SKM-1 (cell line): ENCODE measurements around the gene ATF1.
A peak's percentile ranks its signal among the peaks of the same experiment; 100 is the strongest.
"Not testable (repeated sequence)": the region's sequence is repeated elsewhere in the genome, so short reads cannot be mapped to it uniquely, and the experiment has no call there.

Experiments
- DNase-seq: peaks from one replicate; lab custom pipeline; 2025; ENCODE audit not compliant: unreplicated experiment; lab: John Stamatoyannopoulos, UW

Gene ATF1

DNA sequence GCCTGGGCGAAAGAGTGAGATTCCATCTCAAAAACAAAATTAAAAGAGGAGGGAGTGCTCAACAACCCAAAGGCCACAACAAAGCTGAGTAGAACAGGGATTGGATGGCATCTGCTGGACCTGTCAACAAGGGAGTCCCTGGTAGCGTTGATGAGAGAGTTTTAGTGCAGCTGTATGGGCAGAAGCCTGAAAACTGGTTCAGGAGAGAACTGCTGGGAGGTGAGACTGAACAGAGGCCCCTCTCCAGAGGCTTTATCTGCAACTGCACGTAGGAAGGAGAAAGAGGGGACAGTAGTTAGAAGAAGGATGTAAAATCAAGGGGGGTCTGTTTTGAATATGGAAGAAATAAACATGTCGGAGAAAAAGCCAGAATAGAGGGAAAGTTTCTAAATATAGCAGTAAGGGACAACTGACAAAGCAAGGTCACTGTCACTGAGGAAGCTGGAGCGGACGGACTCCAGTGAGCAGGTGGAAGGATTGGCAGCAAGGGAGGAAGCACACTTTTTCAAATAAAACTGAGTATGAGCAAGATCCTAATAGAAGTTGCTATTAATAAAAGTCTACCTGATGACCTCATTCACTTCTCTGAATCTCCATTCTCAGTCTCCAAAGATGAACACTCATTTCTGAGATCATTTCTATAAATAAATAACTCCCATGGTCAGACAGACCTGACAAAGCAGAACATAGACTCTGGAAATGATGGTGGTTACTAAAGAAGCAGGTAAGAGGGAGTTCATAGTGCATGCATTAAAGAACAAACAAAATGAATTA is 11.8 kb upstream of the ATF1 start:
- DNase-seq: no peak

DNA sequence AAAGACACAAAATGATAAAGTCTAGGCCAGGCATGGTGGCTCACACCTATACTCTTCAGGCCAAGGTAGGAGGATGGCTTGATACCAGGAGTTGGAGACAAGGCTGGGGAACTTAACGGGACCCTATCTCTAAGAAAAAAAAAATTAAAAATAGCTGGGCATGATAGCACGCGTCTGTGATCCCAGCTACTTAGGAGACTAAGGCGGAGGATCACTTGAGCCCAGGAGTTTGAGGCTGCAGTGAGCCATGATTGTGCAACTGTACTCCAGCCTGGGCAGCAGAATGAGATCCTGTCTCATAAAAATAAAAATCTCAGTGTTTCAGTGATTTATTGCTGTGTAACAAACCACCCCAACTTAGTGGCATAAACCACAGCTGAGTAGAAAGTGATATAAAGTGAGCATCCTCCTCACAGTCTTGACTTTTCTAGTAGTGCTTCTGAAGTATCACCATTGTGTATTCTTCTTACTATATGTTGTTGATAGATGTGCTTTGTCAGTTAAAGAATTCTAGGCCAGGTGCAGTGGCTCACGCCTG is 10.6 kb upstream of the ATF1 start:
- DNase-seq: no peak

DNA sequence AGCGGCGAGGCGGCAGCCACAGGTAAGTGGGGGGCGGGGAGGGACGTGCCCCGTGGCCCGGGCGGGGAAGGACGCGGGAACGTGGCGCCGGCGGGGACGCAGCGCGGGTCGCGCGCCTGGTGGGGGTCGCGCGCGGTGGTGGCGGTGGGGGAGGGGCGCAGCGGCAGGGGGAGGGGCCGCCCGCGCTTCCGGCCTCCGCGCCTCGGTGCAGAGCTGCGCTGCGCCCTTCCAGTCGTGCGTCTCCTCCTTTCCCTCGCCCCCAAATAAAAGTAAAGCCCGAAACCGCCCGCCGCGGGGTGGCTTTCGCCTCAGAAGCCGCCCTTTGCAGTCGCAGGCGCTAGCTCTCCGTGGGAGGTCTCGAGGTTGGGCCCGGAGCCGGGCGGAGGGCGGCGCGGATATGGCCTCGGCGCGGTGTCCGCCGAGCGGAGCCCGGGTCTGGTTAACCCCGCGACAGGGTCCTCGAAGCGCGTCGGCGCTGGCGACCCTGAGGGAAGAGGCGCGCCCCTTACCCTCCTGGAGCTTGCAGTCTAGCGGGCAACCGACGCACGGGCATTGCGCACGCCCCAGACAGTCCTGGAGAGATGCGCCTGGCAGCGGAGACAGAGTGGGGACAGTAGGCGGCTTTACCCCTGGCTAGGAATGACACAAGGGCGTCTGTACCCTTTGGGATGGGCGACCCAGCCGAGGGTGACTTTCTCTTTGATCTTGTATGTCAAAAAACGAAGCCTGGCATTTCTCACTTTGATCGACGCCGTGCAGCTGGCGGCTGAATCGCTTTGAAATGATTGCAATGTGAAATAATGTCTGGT is 589 bp downstream of the ATF1 start:
- DNase-seq: no peak

DNA sequence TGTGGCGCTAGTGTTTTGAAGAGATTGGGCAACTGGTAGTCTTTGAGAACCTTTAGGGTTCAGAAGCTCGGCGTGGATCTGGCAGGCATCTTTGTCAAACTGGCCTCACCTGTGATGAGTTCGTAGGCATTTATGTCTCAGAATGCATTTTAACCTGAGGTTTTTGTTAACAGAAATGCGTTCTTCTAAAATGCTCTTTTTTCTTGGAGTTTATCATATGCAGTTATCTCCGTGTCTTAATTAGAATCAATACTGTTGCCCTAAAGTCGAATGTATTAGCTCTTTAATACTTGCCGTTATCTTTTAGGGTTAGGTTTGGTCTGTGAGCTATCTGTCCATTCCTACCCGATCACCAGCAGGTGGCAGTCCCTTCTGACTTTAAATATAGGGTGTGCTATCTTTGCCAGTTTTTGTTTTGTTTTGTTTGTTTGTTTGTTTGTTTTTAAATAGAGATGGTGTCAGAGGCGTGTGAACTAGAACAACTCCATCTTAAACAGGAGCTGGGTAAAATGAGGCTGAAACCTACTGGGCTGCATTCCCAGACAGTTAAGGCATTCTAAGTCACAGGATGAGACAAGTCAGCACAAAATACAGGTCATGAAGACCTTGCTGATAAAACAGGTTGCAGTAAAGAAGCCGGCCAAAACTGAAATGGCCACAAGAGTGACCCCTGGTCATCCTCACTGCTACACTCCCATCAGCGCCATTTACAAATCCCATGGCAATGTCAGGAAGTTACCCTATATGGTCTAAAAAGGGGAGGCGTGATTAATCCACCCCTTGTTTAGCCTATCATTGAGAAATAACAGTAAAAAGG is 1.4 kb downstream of the ATF1 start:
- DNase-seq: peak; percentile 11

DNA sequence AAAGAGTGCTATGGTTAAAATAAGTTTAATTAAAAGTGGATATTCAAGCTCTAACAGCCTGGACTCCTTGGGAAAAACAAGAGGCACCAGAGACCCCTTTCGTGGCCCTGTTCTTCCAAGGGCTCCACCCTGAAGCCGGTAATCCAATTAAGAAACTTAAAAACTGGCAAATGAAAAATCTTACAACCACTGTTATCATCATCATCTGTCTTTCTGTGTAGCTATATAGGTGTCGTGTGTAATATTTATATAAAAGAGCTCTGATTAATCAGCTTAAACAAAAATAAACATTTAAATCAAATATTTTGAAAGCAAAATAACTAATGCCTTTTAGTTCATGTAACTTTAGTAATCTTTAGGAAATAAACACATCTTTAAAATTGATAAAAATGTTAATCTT is 4.5 kb downstream of the ATF1 start:
- no peak for DNase-seq

DNA sequence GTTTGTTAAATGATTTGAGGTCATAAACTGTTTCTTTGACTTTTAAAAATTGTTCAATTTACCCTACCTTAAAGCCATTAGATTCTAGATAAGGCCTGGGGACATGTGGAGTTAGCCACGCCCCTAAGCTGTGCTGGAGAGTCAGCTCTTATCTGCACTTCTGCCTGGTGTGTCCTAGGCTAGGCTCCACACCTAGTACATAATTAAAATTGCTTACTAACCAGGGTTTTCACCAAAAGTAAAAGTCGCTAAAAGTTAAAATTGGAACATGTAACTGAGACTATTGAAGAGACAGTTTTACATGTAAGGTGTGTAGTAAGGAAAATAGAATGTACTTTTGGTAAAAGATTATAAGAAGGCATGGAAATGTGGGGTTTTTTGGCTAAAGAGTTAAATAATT is 4.9 kb downstream of the ATF1 start:
- DNase-seq: not testable (repeated sequence)

DNA sequence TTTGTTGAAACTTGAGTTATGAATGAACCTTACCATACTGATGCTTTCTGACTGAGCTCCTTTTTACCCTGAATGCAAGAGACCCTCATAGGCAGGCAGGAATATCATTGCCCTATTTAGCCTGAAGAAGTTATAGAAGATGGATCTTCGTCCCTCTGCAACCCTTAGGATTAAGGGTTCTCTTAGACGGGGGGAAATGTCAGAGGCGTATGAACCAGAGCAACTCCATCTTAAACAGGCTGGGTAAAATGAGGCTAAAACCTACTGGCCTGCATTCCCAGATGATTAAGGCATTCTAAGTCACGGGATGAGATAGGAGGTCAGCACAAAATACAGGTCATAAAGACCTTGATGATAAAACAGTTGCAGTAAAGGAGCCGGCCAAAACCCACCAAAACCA is 7.5 kb downstream of the ATF1 start:
- no peak for DNase-seq

DNA sequence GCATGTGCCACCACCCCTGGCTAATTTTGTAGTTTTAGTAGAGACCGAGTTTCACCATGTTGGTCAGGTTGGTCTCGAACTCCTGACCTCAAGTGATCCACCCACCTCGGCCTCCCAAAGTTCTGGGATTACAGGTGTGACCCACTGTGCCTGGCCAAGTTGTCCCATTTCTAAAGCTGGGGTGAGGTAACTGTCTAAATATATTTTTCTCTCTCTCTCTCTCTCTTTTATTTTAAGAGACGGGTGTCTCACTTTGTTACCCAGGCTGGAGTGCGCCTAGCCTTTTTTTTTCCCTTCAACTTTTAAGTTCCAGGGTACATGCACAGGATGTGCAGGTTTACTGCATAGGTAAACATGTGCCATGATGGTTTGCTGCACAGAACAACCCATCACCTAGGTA is 8.6 kb downstream of the ATF1 start:
- DNase-seq: no peak

DNA sequence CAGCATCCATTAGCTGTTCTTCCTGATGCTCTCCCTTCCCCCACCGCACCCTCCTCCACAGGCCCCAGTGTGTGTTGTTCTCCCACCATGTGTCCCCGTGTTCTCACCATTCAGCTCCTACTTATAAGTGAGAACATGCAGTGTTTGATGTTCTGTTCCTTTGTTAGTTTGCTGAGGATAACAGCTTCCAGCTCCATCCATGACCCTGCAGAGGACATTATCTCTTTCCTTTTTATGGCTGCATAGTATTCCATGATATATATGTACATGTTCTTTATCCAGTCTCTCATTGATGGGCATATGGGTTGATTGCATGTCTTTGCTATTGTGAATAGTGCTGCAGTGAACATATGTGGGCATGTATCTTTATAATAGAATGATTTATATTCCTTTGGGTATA is 9.0 kb downstream of the ATF1 start:
- DNase-seq: no peak

DNA sequence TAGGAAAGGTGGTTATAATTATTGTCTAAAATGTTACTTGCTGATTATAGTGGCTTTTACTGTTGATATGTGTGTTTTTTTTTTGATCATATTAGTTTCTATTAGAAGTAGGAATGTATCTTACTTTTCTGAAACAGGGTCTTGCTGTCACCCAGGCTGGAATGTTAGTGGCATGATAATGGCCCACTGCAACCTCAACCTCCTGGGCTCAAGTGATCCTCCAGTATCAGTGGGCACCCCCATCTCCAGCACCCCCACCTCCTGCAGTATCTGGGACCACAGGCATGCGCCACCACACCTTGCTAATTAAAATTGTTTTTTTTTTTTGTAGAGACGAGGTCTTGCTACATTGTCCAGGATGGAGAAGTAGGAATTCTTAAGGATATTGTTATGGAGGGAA is 11.3 kb downstream of the ATF1 start:
- no peak for DNase-seq

DNA sequence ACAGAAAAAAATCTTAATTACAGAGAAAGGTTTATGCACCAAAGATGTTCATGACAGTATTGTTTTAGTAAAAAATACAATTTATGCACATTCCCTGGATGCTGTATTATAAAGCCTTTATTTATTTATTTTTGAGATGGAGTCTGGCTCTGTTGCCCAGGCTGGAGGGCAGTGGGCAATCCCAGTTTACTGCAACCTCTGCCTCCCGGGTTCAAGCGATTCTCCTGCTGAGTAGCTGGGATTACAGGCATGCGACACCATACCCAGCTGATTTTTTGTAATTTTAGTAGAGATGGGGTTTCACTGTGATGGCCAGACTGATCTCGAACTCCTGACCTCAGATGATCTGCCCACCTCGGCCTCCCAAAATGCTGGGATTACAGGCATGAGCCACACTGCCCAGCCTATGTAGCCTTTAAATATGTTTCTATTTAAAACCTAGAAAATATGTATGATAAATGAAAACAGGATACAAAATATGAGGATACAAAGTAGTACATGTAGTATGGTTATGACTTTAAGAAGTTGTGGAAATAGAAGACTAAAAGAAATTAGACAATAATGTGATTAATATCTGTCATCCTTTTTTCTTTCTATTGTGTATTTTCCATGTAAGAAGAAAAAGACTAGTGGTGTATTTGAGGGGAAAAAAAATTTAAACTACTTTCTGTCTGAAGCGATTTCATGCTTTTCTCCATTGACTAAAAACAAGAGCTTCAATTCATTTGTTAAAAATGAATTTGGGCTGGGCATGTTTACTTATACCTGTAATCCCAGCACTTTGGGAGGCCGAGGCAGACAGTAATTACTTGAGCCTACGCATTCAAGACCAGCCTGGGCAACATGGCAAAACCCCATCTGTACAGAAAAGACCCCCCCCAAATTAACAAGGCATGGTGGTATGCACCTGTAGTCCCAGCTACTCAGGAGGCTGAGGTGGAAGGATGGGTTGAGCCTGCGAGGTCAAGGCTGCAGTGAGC is 13.1 kb downstream of the ATF1 start:
- no peak for DNase-seq

DNA sequence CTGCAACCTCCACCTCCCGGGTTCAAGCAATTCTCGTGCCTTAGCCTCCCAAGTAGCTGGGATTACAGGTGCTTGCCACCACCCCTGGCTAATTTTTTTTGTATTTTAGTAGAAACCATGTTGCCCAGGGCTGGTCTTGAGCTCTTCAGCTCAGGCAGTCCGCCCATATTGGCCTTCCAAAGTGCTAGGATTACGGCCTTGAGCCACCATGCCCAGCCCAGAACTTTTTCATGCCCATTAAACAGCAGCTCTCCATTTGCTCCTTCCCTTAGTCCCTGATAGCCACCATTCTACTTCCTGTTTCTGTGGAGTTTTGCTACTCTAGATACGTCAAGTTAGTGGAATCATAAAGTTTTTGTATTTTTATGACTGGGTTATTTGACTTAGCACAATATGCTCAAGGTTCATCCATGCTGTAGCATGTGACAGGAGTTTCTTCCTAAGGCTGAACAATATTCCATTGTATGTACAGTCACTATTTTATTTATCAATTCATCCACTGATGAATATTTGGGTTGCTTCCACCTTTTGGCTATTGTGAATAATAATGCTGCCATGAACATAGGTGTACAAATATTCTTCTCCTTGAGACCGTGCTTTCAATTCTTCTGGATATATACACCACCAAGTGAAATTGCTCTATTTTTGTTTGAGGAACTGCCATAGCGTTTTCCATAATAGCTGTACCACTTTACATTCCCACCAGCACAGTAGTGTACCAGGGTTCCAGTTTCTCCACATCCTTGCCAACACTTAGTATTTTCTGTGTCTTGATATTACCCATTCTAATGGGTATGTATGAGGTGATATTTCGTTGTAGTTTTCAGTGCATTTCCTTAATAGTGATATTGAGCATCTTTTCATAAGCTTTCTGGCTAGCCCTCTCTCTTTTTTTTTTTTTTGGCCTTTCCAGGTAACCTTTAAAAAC is 15.0 kb downstream of the ATF1 start:
- DNase-seq: no peak

DNA sequence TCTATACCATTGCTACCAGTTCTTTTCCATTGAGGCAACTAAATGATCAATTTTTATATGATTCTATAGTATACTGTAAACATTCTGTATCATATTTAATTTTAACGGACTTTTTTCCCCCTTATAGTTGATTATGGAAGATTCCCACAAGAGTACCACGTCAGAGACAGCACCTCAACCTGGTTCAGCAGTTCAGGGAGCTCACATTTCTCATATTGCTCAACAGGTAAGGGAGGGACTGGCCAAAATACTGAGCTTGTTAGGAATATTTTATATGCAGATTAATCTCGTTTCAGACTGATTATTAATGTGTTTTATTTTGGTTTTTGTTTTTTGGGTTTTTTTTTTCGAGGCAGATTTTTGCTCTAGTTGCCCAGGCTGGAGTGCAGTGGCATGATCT is 16.1 kb downstream of the ATF1 start:
- DNase-seq: no peak

DNA sequence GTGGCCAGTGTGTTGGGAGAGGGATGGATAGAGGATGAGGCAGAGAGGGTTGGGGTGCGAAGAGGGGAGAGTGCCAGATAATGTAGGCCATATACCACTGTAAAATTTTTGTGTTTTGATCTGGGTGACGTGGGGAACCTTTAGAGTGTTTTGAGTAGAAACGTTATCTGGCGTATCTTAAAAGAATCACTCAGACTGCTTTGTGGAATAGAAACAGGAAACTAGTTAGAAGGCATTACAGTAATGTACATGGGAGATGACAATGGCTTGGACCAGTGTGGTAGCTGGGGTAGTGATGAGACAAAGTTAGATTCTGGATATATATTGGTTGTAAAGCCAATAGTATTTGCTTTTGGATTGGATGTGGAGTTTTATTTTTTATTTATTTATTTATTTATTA is 20.6 kb downstream of the ATF1 start:
- no peak for DNase-seq

DNA sequence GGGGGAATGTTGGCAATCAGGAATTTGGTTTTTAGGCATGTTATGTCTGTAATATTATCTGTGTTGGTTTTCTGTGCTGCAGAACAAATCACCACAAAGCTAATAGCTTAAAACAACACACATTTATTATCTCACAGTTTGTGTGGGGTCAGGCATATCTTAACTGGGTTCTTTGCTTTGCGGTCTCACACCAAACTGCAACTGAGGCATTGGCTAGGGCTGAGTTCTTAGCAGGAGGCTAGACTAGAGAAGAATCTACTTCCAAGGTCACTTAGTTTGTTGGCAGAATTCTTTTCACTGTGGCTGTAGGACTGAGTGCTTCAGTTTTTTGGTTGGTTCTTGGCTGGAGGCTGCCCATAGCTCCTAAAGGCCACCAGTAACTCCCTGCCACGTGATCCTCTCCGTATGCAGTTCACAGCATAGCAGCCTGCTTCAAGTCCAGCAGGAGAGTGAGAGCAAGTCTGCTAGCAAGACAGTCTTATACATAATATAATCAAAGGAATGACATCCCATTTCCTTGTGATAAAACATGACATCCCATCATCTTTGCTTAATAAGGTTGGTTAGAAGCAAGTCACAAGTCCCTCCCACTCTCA is 21.6 kb downstream of the ATF1 start:
- no peak for DNase-seq

DNA sequence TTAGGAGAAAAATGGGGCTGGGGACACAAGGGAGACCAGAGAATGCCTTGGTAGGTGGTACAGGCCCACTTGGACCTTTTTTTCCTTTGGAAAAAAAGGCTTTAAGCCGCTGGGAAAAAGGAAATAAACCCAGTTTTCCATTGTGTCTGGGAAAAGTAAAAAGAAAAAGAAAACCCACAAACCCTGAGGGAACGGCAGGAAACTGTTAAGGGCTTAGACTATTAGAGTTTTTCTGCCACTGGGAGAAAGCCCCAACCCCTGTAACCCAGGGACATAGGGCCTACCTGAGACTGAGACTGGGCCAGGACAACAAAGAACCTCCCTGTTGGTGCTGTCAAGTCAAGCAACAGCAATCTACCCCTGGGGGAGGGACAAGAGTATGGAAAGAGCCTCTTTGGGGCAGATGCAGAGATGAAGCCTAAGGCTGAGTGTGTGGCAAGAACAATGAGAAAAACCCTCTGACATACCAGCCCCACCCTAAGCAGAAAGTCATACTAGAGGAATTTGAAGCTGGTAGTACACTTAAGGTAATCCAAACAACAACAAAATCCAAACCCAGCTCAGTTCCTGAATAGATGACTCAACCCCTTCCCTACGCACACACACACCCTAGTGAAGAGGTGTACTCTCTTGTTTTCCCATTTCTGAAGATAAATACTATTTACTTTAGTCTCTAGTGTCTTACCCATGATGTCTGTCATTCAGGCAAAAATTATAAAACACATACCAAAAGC is 22.8 kb downstream of the ATF1 start:
- DNase-seq: no peak

DNA sequence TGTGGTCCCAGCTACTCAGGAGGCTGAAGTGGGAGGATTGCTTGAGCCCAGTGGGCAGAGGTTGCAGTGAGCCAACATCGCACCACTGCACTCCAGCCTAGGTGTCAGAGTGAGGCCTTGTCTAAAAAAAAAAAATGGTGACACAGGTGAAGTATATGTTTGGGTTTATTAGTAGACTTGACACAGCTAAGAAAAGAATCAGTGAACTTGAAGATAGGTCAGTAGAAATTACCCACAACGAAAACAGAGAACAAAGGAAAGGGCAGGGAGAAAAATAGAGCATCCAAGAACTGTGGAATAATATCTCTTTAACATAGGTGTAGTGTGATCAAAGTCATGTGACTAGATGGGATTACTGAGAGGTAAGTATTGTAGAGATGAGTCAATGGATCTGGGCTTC is 23.7 kb downstream of the ATF1 start:
- no peak for DNase-seq

DNA sequence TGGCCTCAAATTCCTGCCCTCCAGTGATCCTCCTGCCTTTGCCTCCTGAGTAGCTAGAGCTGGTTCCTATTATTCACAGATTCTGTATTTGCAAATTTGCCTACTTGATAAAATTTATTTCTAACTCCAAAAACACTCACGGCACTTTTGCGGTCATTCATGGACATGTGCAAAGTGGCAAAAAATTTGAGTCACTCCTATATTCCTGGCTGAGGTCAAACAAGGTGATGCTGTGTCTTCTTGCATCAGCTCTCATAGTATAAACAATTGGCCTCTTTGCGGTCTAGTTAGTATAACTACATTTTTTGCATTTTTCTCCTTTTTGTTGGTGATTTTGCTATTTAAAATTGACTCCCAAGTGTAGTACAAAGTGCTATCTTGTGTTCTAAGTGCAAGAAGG is 24.7 kb downstream of the ATF1 start:
- no peak for DNase-seq
